Erythroblast (primary cell): Measurements from ENCODE around the gene PLLP.
"Not testable (repeated sequence)": the region's sequence is repeated elsewhere in the genome, so short reads cannot be mapped to it uniquely, and the experiment has no call there.

Experiments used
- DNase-seq, 2 experiments: peaks; one replicate each; lab custom pipeline; 2025; lab: John Stamatoyannopoulos, UW
- GATA1 ChIP-seq: IDR thresholded peaks from 2 replicates; pipeline ENCODE4 v1.6.1; 2011; ENCODE audit warnings: low read depth, mild to moderate bottlenecking, control low read depth, low read length, moderate library complexity
- POLR2A ChIP-seq: IDR thresholded peaks from 2 replicates; pipeline ENCODE4 v1.6.1; 2011; ENCODE audit warnings: mild to moderate bottlenecking, low read length

Gene PLLP

DNA sequence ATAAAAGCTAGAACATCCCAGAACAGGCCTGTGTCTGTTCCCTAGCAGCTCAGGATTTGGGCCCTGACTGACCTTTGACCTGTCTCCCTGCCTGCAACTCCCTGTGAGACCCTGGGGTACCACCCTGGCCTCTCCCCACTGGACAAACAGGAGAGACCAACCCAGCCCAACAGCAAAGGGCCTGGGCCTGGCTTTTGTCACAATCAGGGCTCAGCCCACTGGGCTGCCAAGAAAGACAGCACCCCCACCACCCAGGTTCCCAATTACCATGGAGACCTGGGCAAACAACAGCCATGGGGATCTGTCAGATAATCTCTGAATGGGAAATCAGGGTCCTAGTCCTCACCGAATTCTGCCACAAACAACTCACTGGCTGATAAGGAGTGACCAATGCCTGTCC lies 11.1 kb downstream of the PLLP start:
- peak in 1 of 2 experiments; percentile 34 for DNase-seq
- TF ChIP-seq GATA1 (no peak), POLR2A (no peak)

DNA sequence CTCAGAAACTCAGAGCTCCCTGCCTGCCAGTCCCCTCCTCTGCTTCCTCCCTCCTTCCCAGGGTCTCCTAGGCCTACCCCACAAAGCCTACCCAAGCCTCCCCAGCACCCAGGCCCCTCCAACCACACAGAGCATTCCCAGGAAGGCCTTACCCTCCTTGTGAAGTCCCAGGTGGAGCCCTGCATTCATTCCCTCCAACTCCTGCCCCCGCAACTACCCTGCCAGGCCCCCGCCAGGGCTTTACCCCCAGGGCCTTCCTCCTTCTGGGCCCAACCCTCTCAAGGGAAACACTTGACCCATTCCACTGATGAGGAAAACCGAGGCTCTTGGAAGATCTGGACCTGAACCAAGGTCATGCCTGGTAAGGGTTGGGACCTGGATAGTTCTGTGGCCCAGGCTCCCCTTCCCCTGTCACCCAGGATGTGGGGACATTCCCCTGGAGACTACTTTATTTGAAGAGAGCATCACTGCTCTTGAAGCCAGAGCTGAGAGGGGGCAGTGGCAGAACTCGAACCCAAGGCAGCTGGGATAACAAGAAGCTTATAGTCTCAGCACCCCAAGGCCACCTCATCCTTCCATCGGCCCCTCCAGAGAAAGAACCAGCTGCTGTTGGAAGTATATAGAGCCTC lies 12.5 kb downstream of the PLLP start:
- TF ChIP-seq GATA1 (no peak), POLR2A (no peak)
- DNase-seq, result no peak

DNA sequence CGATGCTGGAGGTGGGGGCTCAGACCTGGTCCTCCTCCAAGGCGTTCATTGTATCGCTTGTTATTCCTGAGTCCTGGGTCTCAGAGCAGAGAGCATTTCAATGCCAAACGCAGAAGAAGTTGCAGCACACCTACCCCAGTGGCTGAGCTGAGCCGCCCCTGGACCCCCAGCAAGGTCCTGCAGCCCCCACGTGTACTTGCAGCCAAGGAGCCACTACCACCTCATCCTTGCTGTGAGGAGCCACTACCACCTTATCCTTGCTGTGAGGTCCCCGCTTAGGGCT lies 13.5 kb downstream of the PLLP start:
- TF ChIP-seq POLR2A (no peak), GATA1 (no peak)
- DNase-seq, result no peak

DNA sequence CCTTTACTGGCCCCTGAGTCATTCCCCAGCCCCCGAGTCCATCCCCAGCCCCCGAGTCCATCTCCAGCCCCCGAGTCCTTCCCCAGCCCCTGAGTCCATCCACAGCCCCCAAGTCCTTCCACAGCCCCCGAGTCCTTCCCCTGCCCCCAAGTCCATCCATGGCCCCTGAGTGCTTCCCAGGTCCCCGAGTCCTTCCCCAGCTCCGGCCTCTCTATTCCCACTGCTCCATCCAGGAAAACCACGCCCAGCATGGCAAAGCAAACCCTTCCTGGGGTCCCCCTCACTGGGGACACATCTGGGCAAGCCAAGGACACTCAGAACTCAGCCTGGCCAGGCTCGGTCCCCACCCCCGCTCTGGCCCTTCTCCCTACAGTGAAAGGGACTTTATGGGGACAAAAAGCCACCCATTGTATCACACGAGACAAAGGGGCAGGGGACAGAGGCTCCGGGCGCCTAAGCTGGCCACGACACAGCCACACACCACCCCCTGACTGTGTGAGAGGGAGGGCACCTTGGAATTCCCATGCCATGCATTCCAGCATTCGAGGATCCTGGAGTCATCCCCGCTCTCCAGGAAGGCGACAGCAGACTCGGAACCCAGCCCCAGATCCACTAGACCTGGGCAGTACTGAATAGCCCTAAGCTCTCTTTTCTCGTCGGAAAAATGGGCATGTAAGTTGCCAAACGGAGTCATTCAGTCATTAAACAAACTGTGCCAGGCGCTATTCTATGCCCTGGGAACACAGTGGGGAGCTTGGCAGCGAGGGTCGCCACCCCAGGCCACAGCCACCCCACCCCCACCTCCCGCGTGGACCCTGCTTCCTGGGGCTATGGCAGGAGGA lies 14.0 kb downstream of the PLLP start:
- no peak for TF ChIP-seq POLR2A
- no peak for TF ChIP-seq GATA1
- no peak for DNase-seq

DNA sequence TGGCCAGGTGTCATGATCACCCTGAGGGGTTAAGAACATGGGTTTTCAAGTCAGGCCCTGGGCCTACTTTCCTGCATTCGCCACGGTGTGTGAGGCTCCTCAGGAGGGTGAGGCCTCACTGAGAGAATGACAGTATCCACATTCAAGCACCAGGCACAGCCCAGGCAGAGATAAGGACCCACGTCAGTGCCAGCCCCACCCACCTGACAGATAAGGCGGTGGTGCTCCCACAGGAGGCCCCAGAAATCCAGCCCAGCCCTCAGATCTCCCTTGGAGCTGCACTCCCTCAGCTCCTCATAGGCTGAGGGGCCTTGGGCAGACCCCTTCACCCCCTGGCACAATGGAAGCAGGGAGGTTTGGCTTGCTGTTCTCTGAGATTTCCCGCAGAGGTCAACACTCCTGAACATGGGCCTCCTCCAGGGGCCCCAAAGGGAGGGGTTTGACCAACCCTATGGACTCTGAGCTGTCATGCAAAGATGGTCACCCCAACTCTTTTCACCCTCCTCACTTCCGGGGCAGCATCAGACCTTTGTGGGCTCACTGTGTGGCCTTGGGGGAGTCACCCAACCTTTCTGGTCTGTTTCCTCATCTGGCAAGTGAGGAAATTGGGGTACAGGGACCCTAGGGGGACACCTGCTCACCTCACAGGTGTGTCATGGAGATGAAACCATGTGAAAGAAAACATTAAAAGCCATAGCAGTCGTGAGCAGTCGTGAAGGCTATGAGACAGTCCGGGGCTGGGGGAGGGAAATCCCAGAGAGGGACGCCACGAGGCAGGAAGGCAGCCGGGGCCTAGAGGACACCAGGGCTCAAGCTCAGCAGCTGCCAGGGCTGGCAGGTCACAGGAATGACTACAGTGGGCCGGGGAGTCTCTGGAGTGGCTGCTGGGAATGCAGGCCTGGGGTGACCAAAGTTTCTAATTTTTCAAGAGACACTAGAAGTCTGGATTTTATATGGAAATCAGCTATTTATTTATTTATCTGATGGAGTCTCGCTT lies 15.4 kb downstream of the PLLP start:
- DNase-seq, result peak; percentile 93 to 96
- TF ChIP-seq GATA1, result peak; percentile 94
- peak; percentile 94 for TF ChIP-seq POLR2A

DNA sequence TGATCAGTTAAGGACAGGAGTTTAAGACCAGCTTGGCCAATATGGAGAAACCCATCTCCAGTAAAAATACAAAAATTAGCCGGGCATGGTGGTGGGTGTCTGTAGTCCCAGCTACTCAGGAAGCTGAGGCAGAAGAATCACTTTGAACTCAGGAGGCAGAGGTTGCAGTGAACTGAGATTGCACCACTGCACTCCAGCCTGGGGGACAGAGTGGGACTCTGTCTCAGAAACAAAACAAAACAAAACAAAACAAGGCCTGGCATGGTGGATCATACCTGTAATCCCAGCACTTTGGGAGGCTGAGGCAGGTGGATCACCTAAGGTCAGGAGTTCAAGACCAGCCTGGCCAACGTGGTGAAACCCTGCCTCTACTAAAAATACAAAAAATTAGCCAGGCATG lies 17.1 kb downstream of the PLLP start:
- not testable (repeated sequence) for DNase-seq

DNA sequence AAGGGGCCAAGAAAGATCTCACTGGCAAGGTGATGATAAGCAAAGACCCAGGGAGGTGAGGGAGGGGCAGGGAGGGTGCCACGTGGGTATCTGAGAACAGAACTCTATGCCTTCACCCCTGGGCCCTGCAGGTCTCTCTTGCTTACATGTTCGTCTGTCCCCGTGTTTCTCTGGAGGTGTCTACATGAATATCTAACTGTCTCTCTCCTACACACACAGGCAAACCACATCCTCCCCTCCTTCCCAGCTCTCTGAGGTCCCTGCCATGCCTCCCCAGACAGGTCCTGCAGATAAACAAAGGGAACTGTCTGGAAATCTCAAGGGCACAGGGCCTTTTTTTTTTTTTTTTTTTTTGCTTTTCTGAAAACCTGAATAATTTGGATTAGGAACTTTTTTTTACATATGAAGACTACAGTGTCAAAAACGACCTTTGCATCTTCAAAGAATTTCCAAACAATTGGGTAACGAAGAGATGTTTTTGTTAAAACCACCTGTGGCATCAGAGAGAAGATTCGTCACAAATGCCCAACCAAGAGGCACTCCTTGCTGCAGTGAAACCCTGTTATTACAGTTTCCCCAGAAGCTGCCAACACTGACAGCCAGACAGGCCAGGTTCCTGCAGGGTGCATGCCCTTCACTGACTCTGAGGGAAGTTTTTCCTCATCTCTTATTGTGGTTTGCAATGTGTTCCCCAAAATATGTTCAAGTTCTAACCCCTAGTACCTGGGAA lies 17.8 kb downstream of the PLLP start:
- TF ChIP-seq POLR2A (no peak), GATA1 (no peak)
- DNase-seq, result peak; percentile 46 to 52

DNA sequence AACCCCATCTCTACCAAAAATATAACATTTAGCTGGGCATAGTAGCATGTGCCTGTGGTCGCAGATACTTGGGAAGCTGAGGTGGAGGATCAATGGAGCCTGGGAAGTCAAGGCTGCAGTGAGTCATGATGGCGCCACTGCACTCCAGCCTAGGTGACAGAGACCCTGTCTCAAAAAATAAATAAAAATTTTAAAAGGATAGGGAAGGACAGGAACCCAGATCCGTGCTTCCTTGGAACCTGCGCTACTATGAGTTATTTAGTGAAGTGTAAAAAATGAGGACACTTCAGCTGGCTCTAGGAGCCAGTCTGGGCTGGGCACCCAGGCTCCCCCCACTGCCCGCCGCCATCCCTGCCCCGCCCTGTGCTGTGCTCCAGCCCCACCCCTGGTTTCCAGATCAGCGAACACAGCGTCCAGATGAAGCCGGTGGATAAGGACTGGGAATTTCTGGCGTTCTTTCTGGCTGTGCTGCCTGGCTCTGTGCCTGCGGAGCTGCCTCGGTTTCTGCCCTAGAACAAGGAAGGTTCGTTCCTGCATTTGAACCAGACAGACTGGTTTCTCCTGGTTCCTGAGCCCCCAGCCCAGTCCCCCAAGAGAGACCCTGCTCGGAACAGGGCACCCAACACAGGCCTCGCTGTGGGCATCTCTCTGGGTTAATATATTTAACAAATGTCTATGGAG lies 18.5 kb downstream of the PLLP start:
- TF ChIP-seq GATA1, result no peak
- TF ChIP-seq POLR2A, result no peak
- DNase-seq, result peak; percentile 72 to 74

DNA sequence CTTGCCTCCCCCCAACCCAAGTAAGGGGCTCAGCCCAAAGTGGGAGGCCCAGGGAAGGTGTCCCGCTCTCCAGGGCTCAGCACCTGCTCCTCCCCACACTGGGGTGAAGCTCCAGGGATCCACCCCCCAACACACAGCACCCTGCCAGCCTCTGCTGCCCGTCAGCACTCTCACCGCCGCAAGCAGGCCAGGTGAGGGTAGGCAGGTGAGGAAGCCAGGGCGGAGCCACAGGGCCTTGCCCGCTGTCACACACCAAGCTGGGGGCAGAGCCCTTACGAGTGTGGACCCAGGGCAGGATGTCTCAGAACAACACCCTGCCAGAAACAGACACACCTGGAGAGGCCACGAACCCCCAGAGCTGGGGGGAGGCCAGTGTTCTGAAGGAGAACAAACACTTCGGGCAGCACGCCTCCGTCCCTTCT lies 19.5 kb downstream of the PLLP start:
- no peak for DNase-seq
- TF ChIP-seq GATA1 (no peak), POLR2A (no peak)

DNA sequence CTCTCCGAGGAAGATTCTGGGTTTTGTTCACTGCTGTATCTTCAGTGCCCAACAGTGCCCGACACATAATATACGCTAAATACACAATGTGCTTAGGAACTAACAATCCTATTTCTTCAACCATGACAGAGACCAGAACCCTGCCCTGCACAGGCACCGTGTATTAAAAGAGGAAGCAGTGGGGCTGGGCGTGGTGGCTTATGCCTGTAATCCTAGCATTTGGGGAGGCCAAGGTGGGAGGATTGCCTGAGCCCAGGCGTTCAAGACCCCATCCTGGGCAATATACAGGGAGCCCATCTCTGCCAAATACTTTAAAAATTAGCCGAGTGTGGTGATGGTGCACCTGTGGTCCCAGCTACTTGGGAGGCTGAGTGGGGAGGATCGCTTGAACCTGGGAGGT lies 20.1 kb downstream of the PLLP start:
- TF ChIP-seq GATA1, result no peak
- TF ChIP-seq POLR2A, result no peak
- peak in 1 of 2 experiments; percentile 16 for DNase-seq

DNA sequence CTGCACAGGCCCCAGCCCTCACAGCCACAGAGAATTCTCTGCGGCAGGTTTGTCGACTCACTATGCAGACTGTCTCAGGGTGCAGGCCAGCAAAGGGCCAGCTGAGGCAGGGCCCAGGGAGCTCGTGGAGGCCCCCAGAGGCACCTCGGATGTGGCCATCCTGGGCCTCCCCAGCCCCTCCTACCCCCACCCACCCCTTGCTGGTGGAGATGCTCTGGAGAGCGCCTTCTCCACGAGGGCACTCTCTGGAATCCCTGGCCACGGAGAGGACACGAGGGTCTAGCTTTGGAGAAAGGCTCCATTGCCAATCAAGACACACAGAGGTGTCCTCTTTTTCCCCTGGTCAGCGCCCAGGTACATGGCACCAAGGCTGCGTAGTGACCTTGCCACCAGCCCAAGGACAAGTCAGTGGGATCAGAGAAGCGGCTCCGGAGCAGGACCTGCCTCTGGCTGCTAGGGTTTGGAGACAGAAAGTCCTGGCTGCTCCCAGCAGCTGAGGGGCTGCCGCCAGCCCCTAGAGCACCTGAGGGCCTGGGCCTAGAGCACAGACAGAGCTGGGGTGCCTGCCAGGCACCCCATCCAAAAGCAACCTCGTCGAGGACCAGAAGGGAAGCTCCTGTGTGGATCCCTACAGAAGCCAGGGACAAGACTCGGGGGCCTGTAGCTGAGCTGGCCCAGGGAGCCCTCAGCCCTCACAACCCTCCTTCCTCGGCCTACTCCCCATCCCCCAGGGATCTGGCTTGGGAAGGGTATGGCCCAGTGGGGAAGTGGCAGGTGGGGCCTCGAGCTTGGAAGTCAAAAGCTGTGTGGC lies 20.7 kb downstream of the PLLP start:
- no peak for TF ChIP-seq POLR2A
- no peak for TF ChIP-seq GATA1
- DNase-seq, result no peak

DNA sequence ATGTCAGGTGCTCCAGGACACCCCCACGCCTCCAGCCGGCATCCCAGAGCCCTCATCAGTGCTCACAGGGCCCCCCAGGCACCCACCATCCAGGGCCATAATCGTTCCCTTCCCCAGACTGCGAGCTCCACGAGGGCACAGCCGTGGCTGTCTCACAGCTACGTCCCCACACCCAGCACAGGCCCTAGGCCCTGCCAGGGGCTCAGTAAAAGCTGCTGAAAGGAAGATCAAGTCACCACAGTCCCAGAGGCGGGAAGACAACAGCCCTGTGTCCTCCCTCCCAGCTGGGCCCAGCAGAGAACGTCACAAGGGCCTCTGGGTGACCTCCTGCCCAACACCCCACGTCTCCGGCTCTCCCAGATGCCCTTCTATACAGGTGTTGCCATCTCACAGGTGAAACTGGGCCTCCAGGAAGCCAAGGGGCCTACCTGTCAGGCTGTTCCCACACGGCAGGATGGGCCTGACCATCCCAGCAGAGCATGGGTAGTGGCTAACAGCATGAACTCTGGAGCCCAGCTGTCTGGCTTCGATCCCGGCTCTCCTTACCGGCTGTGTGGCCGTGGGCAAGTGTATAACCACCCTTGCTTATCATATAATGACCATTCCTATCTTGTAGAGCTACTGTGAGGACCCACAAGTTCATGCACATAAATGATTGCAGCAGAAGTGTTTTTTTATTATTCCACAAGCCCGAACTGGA lies 21.5 kb downstream of the PLLP start:
- TF ChIP-seq POLR2A (no peak), GATA1 (no peak)
- peak; percentile 21 to 48 for DNase-seq
